Measurements from ENCODE around the gene ARID4A.
A peak's percentile ranks its signal among the peaks of the same experiment; 100 is the strongest.

Gene ARID4A

DNA sequence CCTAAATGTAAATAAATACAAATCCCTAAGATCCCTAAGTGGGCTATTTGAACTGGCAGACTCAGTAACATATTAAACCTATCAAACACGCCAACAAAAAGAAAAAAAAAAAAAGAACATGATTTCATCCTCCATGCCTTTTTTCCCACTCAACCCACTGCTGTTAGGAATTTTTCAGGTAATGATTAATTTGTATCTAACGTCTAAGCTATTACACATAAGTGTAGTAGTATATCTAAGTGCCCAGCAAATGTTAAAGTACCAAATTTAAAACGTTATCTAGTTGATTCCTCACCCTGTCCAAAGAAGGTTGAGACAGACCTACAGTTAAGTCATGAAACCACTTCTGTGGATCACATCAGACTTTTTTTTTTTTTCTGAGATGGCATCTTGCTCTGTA, 16.4 kb upstream of the ARID4A start:
- Mint-ChIP-seq H3K4me3 (peak overlapping the region; percentile 60), H3K27me3 (no peaks in the 10 kb centered on the region), H3K9me3 (no peaks in the 10 kb centered on the region), H3K27ac (peak overlapping the region; percentile 91), H3K36me3 (ENCODE audit: low read depth) (peaks cover 80% of the 10 kb centered on the region), H3K4me1 (ENCODE audit: low read depth) (peaks cover 54% of the 10 kb centered on the region)

DNA sequence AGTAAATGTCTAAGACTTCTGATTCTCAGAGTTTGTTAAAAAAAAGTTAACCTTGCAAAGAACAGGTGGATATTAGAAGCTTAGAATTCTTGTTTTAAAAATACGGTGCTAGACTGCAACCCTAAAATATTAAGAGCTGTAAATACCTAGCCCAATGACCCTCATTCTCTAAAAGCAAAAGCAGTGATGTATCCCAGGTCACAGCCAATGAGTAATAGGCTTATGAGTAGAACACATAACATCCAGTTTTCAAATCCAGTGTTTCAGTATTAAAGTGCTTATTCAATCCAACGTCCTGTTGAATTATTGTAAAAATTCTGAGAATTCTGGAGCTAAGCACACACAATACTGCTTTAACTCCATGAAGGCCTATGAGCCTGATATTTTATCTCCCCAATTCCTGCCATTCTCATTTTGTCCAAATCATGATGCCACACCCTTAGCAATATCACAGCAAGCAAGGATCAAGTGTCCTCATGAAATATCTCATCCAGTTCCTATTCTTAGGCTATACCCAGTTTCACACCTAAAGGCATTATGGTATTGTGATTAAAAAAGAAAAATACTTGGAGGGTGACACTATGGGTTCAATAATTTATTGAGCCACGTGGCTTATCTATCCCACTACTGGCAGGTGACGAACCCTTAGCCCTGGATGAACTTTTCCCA, 15.3 kb upstream of the ARID4A start:
- Mint-ChIP-seq H3K27ac (peak overlapping the region; percentile 91), H3K9me3 (no peaks in the 10 kb centered on the region), H3K36me3 (ENCODE audit: low read depth) (peaks cover 83% of the 10 kb centered on the region), H3K4me3 (no peak overlapping the region), H3K27me3 (no peaks in the 10 kb centered on the region), H3K4me1 (ENCODE audit: low read depth) (peaks cover 63% of the 10 kb centered on the region)

DNA sequence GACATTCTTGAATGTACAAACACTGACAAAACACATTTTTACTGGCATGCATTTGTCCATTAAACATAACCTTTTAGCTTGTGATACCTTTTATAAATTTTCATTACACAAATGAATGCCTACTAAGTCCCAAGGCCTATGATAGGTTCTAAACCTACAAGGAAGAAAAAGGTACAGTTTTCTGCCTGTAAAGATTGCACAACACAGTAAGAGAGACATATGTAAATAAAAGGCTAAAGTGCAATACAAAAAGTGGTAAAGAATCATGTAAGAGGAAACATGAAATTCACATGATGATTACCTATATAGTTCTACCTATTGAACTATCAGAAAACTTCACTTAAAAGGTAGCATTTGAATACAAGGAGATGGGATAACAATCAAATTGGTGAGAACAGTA, 14.6 kb upstream of the ARID4A start:
- peaks cover 68% of the 10 kb centered on the region for H3K4me1 Mint-ChIP-seq (ENCODE audit: low read depth)
- peaks cover 83% of the 10 kb centered on the region for H3K36me3 Mint-ChIP-seq (ENCODE audit: low read depth)
- H3K9me3 Mint-ChIP-seq, result no peaks in the 10 kb centered on the region
- no peak overlapping the region for H3K4me3 Mint-ChIP-seq
- no peak overlapping the region for H3K27ac Mint-ChIP-seq
- H3K27me3 Mint-ChIP-seq, result no peaks in the 10 kb centered on the region

DNA sequence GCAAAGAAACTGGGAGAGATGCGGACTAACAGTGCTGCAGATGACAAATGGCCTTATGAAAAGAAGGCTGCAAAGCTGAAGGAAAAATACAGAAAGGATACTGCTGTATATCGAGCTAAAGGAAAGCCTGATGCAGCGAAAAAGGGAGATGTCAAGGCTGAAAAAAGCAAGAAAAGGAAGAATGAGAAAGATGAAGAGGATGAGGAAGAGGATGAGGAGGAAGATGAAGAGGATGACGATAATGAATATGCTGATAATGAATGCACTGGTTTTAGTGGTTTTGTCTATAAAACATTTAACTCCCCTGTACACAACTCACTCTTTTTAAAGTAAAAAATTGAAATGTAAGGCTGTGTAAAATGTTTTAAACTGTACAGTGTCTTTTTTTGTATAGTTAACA, 13.2 kb upstream of the ARID4A start:
- Mint-ChIP-seq H3K27ac (peak overlapping the region; percentile 66), H3K4me1 (ENCODE audit: low read depth) (peaks cover 72% of the 10 kb centered on the region), H3K27me3 (no peaks in the 10 kb centered on the region), H3K36me3 (ENCODE audit: low read depth) (peaks cover 84% of the 10 kb centered on the region), H3K9me3 (no peaks in the 10 kb centered on the region), H3K4me3 (no peak overlapping the region)

DNA sequence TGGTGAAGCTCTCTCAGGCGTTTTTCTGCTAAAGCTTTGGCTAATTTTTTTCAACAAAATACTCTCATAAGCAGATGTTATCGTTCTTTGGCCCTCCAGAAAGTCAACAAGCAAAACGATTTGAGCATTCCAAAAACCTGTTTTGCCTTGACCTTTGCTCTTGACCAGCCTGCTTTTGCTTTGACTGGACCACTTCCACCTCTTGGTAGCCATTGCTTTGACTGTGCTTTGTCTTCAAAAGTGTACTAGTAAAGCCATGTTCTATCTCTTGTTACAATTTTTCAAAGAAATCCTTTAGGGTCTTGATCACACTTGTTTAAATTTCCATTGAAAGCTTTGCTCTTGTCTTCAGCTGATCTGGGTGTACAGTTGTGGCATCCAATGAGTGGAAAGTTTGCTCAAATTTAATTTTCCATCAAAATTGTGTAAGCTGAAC, 10.7 kb upstream of the ARID4A start:
- H3K27me3 Mint-ChIP-seq, result no peaks in the 10 kb centered on the region
- peaks cover 77% of the 10 kb centered on the region for H3K36me3 Mint-ChIP-seq (ENCODE audit: low read depth)
- H3K9me3 Mint-ChIP-seq, result no peaks in the 10 kb centered on the region
- H3K27ac Mint-ChIP-seq, result peak overlapping the region; percentile 47
- no peak overlapping the region for H3K4me3 Mint-ChIP-seq
- peaks cover 58% of the 10 kb centered on the region for H3K4me1 Mint-ChIP-seq (ENCODE audit: low read depth)

DNA sequence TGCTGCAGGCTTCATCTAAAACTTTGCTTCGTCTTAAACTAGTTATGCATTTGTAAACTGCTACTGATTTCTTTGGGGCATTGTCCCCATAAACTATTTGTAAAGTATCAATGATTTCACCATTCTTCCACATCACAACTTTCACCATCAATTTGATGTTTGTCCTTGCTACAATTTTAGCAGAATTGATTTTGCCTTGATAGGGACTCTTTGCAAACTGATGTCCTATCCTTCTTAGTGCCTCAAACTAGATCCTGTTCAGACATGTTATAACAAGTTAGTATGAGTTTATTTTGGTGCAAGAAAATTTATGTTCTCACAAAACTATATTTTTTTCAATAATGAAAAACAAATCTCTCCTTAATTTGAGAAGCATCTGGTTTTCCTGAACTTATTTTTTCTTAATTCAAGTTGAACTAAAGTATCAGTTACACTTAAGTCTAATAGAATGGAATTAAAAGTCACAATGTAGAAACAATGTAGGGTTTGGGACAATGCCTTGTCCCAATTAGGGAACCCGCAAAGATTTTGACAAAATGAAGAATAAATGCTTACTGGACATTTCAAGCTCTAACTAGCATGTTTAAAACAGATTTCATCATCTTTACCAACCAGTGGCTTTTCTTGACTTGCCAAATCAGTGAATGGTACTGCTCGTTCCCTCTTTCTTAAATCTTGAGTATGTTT, 10.1 kb upstream of the ARID4A start:
- Mint-ChIP-seq H3K27me3 (no peaks in the 10 kb centered on the region), H3K27ac (peak overlapping the region; percentile 70), H3K9me3 (no peaks in the 10 kb centered on the region), H3K4me3 (no peak overlapping the region), H3K36me3 (ENCODE audit: low read depth) (peaks cover 78% of the 10 kb centered on the region), H3K4me1 (ENCODE audit: low read depth) (peaks cover 58% of the 10 kb centered on the region)

DNA sequence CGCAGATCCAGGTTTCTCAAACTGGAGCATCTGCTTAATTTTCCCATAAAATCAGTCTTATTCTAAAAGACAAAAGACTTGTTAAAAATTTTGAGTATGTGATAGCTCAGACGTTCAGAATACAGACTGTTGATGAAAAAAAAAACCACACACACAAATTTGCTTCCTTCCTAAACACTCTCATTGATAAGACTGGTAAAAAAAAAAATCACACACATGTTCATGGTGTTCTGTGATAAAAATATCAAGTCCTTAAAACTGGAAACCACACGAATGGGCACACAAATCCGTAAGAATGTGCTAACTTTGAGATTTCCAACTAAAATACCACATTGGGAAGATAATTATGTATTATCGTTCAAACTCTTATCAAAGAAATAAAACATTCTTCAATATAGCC, 6.7 kb upstream of the ARID4A start:
- Mint-ChIP-seq H3K4me3 (no peak overlapping the region), H3K9me3 (no peaks in the 10 kb centered on the region), H3K27me3 (no peaks in the 10 kb centered on the region), H3K4me1 (ENCODE audit: low read depth) (peaks cover 70% of the 10 kb centered on the region), H3K27ac (no peak overlapping the region), H3K36me3 (ENCODE audit: low read depth) (peaks cover 81% of the 10 kb centered on the region)

DNA sequence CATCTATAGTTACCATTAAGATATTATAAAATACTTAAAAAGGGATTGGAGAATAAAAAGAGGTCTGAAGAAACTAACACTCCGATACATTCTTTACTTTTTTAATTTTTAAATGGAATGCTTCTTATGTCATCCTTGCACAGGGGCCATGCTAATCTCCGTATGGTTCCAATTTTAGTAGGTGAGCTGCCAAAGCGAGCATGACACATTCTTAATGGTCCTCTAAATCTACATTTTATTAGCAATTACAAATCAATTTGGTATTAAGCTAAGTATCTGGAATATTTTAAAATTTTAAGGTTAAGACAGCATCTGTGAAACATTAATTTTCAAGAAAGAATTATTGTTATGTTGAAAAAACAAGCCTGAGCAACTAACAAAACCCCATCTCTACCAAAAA, 6.2 kb upstream of the ARID4A start:
- Mint-ChIP-seq H3K4me3 (no peak overlapping the region), H3K36me3 (ENCODE audit: low read depth) (peaks cover 84% of the 10 kb centered on the region), H3K4me1 (ENCODE audit: low read depth) (peaks cover 72% of the 10 kb centered on the region), H3K27ac (no peak overlapping the region), H3K9me3 (no peaks in the 10 kb centered on the region), H3K27me3 (no peaks in the 10 kb centered on the region)

DNA sequence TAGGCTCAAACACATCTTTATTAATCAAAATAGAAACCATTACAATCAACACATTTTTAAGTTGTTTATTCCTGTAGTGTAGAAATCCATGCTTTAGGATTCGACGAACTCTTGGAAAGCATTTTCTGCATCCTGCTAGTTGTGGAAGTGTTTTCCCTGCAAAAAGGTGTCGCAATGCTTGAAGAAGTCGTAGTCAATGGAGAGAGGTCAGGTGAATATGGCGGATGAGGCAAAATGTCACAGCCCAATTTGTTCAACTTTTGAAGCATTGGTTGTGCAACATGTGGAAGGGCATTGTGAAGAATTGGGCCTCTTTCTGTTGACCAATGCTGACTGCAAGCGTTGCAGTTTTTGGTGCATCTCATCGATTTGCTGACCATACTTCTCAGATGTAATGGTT, 4.2 kb upstream of the ARID4A start:
- Mint-ChIP-seq H3K27ac (peak overlapping the region; percentile 22), H3K4me3 (peak overlapping the region; percentile 2), H3K36me3 (ENCODE audit: low read depth) (peaks cover 64% of the 10 kb centered on the region), H3K4me1 (ENCODE audit: low read depth) (peaks cover 54% of the 10 kb centered on the region), H3K9me3 (no peaks in the 10 kb centered on the region), H3K27me3 (no peaks in the 10 kb centered on the region)

DNA sequence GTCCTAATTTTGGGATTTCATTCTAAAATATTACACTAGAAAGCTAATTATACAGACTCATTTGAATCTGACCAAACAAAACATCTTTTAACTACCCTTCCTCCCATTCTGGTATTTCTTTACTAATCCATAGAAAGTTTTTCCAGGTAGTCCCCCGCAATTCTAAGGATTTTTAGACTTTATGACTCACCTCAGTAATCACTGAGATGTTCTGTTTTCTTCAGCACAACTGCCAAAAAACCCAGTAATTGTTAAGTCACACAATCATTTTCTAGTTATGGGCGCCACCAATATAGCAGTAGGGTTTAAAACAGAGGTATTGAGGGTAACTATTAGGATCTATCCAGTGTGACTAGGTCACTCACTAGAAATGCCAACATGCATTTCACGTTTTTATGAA, 1.6 kb upstream of the ARID4A start:
- Mint-ChIP-seq H3K4me1 (ENCODE audit: low read depth) (peaks cover 52% of the 10 kb centered on the region), H3K27ac (no peak overlapping the region), H3K36me3 (ENCODE audit: low read depth) (peaks cover 49% of the 10 kb centered on the region), H3K9me3 (no peaks in the 10 kb centered on the region), H3K27me3 (no peaks in the 10 kb centered on the region), H3K4me3 (no peak overlapping the region)

DNA sequence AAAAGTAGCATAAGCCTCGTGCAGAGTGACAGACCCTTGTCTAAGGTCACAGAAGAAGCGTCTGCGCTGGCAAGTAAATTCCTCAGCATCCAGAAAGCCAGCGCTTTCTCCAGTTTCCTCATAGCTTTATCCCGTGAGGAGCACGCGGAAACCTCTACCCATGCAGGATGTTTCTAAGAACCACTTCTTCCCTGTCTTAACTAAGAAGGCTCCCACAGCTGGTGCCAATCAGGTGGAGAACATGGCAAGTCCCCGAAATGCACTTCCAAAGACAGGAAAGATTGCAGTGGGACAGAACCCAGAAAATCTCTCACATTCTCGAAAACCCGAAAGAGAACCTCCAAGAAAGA, 968 bp upstream of the ARID4A start:
- Mint-ChIP-seq H3K27ac (no peak overlapping the region), H3K4me1 (ENCODE audit: low read depth) (peaks cover 50% of the 10 kb centered on the region), H3K4me3 (no peak overlapping the region), H3K36me3 (ENCODE audit: low read depth) (peaks cover 47% of the 10 kb centered on the region), H3K9me3 (no peaks in the 10 kb centered on the region), H3K27me3 (no peaks in the 10 kb centered on the region)

DNA sequence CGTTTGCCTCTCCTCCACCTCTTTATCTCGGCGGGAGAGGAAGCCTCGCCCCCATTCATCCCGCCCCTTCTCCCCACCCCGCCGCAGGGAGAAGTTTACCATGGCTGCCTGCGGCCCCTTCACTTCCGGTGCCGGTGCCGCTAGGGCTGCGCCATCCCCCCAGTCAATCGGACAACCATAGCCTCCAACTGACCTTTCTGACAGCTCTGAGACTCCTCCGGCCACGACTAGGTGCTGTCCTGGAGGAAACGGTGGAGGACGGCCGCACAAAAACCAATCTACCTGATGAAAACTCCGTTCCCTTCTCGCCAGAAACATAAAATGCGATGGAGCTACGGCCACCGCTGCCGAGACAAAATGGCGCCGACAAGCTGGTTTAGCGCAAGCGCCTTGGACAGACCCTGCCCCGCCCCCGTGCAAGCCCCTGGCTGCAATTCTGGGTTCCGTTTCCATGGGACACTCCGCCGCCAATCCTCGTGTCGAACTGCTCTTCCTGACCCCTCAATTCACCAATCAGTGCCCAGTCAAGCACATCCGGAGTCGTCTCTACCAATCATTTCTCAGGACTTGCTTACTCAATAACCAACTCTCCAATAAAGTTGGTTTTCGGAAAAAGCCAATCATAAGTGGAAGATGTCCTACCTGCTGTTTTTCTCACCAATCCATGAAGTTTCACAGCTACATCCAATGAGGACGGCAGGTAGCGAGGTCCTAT, 436 bp upstream of the ARID4A start:
- Mint-ChIP-seq H3K4me3 (no peak overlapping the region), H3K27ac (no peak overlapping the region), H3K27me3 (no peaks in the 10 kb centered on the region), H3K4me1 (ENCODE audit: low read depth) (peaks cover 45% of the 10 kb centered on the region), H3K9me3 (no peaks in the 10 kb centered on the region), H3K36me3 (ENCODE audit: low read depth) (peaks cover 46% of the 10 kb centered on the region)

DNA sequence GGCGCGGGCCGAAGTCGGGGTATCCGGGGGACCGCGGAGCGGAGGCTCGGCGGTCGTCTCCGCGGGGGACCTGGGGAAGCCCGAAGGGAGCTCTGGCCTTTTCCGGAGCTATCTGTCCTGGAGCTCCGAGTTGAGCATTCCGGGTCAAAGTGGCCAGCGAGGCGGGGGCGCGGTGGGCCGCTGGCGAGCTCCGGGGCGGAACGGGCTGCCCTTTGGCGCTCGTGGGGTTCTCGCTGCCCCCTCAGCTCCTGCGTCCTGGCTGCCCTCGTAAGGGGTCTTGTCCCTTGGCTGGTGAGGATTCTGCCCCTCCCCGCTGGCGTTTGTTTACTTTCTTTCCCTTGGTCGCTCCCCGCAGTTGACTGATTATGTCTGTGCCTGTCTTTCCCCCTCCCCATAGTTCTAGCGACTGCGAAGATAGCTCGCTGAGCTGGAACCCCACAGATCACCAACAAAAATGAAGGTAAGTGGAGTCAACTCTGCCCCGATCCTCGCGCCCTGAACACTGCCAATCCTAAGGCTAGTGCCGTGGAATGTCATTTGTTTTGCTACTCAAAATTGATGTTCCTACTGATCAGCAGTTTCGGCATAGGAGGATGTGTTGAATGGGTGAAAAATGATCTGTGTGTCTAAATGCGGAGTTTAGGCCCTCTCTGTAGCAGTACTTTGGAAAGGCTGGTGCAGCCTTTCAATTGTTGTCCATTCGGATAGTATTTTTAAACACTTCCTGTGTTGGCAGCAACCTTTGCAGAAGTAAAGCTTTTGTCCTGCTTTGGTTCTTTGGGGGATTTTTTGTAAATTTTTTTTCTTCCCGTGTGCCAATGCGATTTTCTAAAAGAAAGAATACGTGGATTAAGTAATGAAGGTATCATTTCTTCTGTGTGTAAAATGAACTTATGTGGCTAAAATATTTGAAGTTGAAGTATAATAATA, 1.3 kb downstream of the ARID4A start:
- no peaks in the 10 kb centered on the region for H3K27me3 Mint-ChIP-seq
- peak overlapping the region; percentile 97 for H3K27ac Mint-ChIP-seq
- H3K9me3 Mint-ChIP-seq, result no peaks in the 10 kb centered on the region
- peak overlapping the region; percentile 99 for H3K4me3 Mint-ChIP-seq
- peaks cover 34% of the 10 kb centered on the region for H3K36me3 Mint-ChIP-seq (ENCODE audit: low read depth)
- H3K4me1 Mint-ChIP-seq (ENCODE audit: low read depth), result peaks cover 34% of the 10 kb centered on the region

DNA sequence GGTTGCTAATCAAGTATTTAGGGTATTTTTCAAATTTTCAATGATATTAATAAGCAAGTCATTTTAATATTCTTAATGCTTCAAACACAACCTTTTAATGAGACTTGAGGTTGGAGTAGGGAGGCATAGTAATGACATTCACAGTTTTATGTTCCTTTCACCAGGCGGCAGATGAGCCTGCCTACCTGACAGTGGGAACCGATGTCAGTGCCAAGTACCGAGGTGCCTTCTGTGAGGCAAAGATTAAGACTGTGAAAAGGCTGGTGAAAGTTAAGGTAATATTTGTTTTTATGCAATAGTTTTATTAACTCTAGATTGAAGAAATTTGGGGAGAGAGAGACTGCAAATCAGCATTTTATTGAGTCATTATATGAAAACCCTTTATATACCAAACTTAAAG, 3.1 kb downstream of the ARID4A start:
- H3K9me3 Mint-ChIP-seq, result no peaks in the 10 kb centered on the region
- H3K4me3 Mint-ChIP-seq, result no peak overlapping the region
- peaks cover 35% of the 10 kb centered on the region for H3K36me3 Mint-ChIP-seq (ENCODE audit: low read depth)
- no peaks in the 10 kb centered on the region for H3K27me3 Mint-ChIP-seq
- peaks cover 21% of the 10 kb centered on the region for H3K4me1 Mint-ChIP-seq (ENCODE audit: low read depth)
- H3K27ac Mint-ChIP-seq, result no peak overlapping the region
